Measurements from ENCODE around the gene CPA5. TPM values are rescaled to one million over a fixed set of nuclear protein-coding genes. Genes with fewer than 3 reads are reported as not detected.

CPA5 gene
- total and polyA plus RNA-seq, 9 of the 15 experiments (the other 6 are each of a cell fraction or from before 2014, with no cell fraction given): 0.13 to 2.4 (median 0.91) TPM

DNA sequence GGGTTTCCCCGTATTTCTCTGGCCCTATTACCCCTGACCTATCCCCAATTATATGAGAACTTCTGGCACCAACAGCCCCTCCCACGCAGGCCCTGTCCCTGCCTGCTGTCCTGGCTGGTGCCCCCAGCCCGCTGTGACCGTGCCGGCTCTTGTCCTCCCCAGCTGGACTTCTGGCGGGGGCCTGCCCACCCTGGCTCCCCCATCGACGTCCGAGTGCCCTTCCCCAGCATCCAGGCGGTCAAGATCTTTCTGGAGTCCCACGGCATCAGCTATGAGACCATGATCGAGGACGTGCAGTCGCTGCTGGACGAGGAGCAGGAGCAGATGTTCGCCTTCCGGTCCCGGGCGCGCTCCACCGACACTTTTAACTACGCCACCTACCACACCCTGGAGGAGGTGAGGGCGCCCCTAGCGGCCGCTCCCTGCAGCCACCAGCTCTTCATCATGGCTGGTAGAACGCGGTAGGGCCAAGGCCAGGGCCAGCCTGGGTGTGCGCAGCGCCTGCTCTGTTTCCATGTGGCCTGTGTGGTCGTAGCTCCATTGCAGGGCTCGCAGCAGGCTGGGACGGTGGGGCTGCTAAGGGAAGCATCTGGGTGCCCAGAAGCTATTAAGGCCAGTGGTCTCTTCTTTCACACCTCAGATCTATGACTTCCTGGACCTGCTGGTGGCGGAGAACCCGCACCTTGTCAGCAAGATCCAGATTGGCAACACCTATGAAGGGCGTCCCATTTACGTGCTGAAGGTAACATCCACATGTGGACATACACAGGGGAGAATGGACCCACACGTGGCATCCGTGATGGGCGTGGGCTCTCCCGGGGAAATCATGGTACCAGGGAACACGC, 37.1 kb downstream of the CPA5 start (continued):
- TF ChIP-seq CBX8 (IDR thresholded peaks at IDR 0.05; ENCODE audit: borderline replicate concordance, extremely low read depth, low read depth, low read length, poor library complexity, severe bottlenecking): no peak
- TF ChIP-seq, protein P1, sequence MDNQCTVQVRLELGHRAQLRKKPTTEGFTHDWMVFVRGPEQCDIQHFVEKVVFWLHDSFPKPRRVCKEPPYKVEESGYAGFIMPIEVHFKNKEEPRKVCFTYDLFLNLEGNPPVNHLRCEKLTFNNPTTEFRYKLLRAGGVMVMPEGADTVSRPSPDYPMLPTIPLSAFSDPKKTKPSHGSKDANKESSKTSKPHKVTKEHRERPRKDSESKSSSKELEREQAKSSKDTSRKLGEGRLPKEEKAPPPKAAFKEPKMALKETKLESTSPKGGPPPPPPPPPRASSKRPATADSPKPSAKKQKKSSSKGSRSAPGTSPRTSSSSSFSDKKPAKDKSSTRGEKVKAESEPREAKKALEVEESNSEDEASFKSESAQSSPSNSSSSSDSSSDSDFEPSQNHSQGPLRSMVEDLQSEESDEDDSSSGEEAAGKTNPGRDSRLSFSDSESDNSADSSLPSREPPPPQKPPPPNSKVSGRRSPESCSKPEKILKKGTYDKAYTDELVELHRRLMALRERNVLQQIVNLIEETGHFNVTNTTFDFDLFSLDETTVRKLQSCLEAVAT (IDR thresholded peaks at IDR 0.05): peak in 1 of 2 experiments; percentile 54; a peak in 1 of 4 replicates
- no peak for TF ChIP-seq GATAD2A (IDR thresholded peaks at IDR 0.05)
- no peak for TF ChIP-seq NR1H2 (CRISPR knock-in tag; IDR thresholded peaks at IDR 0.05)
- TF ChIP-seq, protein P2, sequence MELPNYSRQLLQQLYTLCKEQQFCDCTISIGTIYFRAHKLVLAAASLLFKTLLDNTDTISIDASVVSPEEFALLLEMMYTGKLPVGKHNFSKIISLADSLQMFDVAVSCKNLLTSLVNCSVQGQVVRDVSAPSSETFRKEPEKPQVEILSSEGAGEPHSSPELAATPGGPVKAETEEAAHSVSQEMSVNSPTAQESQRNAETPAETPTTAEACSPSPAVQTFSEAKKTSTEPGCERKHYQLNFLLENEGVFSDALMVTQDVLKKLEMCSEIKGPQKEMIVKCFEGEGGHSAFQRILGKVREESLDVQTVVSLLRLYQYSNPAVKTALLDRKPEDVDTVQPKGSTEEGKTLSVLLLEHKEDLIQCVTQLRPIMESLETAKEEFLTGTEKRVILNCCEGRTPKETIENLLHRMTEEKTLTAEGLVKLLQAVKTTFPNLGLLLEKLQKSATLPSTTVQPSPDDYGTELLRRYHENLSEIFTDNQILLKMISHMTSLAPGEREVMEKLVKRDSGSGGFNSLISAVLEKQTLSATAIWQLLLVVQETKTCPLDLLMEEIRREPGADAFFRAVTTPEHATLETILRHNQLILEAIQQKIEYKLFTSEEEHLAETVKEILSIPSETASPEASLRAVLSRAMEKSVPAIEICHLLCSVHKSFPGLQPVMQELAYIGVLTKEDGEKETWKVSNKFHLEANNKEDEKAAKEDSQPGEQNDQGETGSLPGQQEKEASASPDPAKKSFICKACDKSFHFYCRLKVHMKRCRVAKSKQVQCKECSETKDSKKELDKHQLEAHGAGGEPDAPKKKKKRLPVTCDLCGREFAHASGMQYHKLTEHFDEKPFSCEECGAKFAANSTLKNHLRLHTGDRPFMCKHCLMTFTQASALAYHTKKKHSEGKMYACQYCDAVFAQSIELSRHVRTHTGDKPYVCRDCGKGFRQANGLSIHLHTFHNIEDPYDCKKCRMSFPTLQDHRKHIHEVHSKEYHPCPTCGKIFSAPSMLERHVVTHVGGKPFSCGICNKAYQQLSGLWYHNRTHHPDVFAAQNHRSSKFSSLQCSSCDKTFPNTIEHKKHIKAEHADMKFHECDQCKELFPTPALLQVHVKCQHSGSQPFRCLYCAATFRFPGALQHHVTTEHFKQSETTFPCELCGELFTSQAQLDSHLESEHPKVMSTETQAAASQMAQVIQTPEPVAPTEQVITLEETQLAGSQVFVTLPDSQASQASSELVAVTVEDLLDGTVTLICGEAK (IDR thresholded peaks at IDR 0.05): no peak
- TF ChIP-seq, protein P2 (CRISPR knock-in tag; IDR thresholded peaks at IDR 0.05): no peak
- TF ChIP-seq U2AF1 (optimal IDR thresholded peaks at IDR 0.05; ENCODE audit: low read depth, low read length): no peak
- no peak for TF ChIP-seq TRIM28 (IDR thresholded peaks at IDR 0.05)
- TF ChIP-seq, protein P3, sequence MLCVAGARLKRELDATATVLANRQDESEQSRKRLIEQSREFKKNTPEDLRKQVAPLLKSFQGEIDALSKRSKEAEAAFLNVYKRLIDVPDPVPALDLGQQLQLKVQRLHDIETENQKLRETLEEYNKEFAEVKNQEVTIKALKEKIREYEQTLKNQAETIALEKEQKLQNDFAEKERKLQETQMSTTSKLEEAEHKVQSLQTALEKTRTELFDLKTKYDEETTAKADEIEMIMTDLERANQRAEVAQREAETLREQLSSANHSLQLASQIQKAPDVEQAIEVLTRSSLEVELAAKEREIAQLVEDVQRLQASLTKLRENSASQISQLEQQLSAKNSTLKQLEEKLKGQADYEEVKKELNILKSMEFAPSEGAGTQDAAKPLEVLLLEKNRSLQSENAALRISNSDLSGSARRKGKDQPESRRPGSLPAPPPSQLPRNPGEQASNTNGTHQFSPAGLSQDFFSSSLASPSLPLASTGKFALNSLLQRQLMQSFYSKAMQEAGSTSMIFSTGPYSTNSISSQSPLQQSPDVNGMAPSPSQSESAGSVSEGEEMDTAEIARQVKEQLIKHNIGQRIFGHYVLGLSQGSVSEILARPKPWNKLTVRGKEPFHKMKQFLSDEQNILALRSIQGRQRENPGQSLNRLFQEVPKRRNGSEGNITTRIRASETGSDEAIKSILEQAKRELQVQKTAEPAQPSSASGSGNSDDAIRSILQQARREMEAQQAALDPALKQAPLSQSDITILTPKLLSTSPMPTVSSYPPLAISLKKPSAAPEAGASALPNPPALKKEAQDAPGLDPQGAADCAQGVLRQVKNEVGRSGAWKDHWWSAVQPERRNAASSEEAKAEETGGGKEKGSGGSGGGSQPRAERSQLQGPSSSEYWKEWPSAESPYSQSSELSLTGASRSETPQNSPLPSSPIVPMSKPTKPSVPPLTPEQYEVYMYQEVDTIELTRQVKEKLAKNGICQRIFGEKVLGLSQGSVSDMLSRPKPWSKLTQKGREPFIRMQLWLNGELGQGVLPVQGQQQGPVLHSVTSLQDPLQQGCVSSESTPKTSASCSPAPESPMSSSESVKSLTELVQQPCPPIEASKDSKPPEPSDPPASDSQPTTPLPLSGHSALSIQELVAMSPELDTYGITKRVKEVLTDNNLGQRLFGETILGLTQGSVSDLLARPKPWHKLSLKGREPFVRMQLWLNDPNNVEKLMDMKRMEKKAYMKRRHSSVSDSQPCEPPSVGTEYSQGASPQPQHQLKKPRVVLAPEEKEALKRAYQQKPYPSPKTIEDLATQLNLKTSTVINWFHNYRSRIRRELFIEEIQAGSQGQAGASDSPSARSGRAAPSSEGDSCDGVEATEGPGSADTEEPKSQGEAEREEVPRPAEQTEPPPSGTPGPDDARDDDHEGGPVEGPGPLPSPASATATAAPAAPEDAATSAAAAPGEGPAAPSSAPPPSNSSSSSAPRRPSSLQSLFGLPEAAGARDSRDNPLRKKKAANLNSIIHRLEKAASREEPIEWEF (CRISPR knock-in tag; IDR thresholded peaks at IDR 0.05): no peak
- no peak for TF ChIP-seq ZC3H11A (IDR thresholded peaks at IDR 0.05; ENCODE audit: low read depth, low read length)
- TF ChIP-seq SIX5 (IDR thresholded peaks at IDR 0.05; ENCODE audit: borderline replicate concordance in 1 of 2, insufficient read depth in 1 of 2, low read depth in 1 of 2, low read length in 2 of 2): no peak

Measured in K562 (cell line).